Effector memory CD4-positive, alpha-beta T cell (primary cell): ENCODE results near the gene RAD23A.

Experiments
- DNase-seq, 3 donors: peaks; one replicate each; pipeline ENCODE4 v3.0.0-alpha.2; 2020
- H3K27ac ChIP-seq: 2 replicates; pipeline ENCODE4 v1.7.0; 2013; ENCODE audit warnings: mild to moderate bottlenecking, low read length, moderate library complexity; ENCODE audit not compliant: insufficient read depth, poor library complexity, severe bottlenecking
- H3K27me3 ChIP-seq: replicated peaks from 2 replicates; pipeline ENCODE4 v1.7.0; 2013; ENCODE audit warnings: mild to moderate bottlenecking, low read length; ENCODE audit not compliant: insufficient read depth, control insufficient read depth, poor library complexity, severe bottlenecking
- H3K36me3 ChIP-seq: 2 replicates; pipeline ENCODE4 v1.7.0; 2013; ENCODE audit warnings: mild to moderate bottlenecking, low read length, moderate library complexity; ENCODE audit not compliant: control insufficient read depth, insufficient read depth
- H3K4me1 ChIP-seq: 2 replicates; pipeline ENCODE4 v1.7.0; 2013; ENCODE audit warnings: low read length, mild to moderate bottlenecking; ENCODE audit not compliant: control insufficient read depth, insufficient read depth, poor library complexity, severe bottlenecking
- H3K4me3 ChIP-seq: 2 replicates; pipeline ENCODE4 v1.7.0; 2013; ENCODE audit warnings: low read length, low read depth, mild to moderate bottlenecking; ENCODE audit not compliant: insufficient read depth, poor library complexity, severe bottlenecking
- H3K9me3 ChIP-seq: 2 replicates; pipeline ENCODE4 v1.7.0; 2013; ENCODE audit warnings: mild to moderate bottlenecking, low read length, moderate library complexity; ENCODE audit not compliant: control insufficient read depth

RAD23A gene

DNA sequence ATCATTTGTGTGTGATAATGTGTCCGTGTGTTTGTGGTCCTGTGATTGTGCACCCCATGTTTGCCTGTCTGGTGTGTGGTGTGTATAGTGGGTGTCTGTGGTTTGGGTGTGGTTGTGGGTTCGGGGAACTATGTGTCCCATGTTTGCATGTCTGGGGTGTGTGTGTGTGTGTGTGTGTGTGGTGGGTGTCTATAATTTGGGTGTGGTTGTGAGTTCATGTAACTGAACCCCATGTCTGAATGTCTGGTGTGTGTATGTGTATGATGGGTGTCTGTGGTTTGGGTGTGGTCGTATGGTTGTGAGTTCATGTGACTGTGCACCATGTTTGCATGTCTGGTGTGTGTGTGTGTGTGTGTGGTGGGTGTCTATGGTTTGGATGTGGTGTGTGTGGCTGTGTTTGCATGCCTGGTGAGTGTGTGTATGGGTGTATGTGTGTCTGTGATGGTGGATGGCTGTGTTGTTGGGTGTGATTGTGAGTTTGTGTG lies 38.5 kb downstream of the RAD23A start:
- Histone ChIP-seq H3K27ac (no peak overlapping the region), H3K4me3 (no peak overlapping the region)
- no peak for DNase-seq

DNA sequence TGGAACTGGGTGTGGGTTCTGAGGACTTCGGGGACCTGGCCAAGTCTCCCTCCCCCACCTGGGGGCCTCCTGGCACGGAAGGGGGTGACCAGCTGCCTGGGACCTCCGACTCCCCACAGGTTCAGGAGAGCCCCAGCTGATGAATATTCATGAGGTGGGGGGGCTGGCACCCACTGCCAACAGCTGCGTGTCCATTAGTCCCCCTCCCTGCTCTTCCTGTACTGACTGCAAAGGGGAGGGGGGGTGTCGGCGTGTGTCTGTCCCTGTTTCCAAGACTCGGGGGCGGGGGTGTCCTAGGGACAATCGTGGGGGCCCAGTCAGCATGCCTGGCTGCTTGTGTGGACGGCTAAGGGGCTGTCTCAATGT lies 39.0 kb downstream of the RAD23A start:
- Histone ChIP-seq H3K27me3 (no peaks in the 10 kb centered on the region), H3K9me3 (no peaks in the 10 kb centered on the region), H3K4me3 (no peak overlapping the region), H3K36me3 (no peaks in the 10 kb centered on the region), H3K27ac (no peak overlapping the region), H3K4me1 (peaks cover 6% of the 10 kb centered on the region)
- no peak for DNase-seq

More for the DNA sequence above, 38.5 kb downstream of the RAD23A start:
- no peaks in the 10 kb centered on the region for H3K9me3 ChIP-seq
- peaks cover 6% of the 10 kb centered on the region for H3K4me1 ChIP-seq
- H3K27me3 ChIP-seq, result no peaks in the 10 kb centered on the region
- H3K36me3 ChIP-seq, result no peaks in the 10 kb centered on the region

DNA sequence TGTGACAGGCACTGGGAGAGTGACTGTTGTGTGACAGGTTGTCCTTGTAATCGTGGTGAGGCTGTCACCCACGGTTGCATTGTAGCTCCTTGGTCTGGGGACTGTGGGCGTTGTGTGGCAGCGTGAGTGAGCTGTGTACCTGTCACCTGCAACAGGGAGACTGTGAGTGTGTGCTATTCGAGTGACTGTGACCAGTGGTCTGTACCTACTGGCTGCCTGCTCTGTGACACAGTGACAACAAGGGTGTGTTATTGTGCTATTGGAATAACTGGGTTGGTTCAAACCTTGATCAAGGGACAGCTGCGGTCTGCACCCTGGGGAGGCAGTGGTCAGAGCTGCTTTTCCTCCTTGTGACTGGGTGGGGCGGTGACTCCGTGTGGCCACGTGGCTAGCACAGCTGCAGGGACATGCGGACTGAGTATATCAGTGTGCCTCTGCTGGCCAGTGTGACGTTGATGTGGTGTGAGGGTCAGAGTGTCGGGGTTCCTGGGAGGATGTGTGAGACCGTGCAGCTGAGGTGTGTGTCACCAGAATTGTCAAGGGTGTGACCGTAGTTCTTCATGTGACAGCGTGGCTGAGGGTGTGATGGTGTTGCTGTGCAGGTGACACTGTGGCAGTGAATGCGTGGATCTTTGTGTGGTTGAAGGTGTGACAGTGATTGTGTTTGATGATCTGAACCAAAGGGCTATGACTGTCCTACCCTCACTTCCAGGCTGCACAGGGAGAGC lies 39.6 kb downstream of the RAD23A start:
- no peak overlapping the region for H3K4me3 ChIP-seq
- no peak for DNase-seq
- no peaks in the 10 kb centered on the region for H3K27me3 ChIP-seq
- no peaks in the 10 kb centered on the region for H3K9me3 ChIP-seq
- no peaks in the 10 kb centered on the region for H3K36me3 ChIP-seq
- peaks cover 6% of the 10 kb centered on the region for H3K4me1 ChIP-seq
- H3K27ac ChIP-seq, result no peak overlapping the region

DNA sequence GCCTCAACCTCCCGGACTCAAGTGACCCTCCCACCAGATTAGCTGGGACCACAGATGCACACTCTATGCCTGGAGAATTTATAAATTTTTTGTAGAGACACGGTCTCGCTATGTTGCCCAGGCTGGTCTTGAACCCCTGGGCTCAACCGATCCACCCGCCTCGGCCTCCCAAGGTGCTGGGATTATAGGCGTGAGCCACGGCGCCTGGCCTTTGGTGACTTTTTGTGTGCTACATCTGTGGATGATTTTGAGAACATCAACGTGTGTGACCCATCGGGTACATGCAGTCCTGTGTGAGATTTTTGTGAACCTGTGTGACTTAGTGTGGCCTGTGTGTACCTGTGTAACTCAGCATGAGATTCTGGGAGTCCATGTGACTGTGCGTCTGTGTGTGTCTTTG lies 41.1 kb downstream of the RAD23A start:
- DNase-seq, result no peak
- Histone ChIP-seq H3K27me3 (no peaks in the 10 kb centered on the region), H3K4me3 (no peak overlapping the region), H3K27ac (no peak overlapping the region), H3K4me1 (peaks cover 6% of the 10 kb centered on the region), H3K36me3 (no peaks in the 10 kb centered on the region), H3K9me3 (no peaks in the 10 kb centered on the region)

DNA sequence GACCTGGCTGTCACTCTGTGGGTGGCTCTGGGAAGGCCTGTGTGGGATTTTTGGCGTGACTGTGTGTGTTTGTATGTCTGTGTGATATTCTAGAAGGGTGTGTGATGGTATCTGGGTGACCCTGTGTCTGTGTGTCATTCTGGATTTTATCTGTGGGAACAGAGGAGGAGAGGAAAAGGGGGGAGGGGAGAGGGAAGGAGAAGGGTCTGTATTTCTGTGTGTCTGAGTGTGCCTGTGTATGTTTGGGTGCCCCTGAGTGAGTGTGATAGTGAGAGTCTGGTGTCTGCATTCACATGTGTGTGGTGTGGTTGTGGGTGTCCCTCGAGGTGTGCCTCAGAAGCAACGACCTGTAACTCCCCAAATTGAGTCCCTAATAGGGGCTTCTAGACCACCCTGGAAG lies 41.5 kb downstream of the RAD23A start:
- H3K4me3 ChIP-seq, result no peak overlapping the region
- peaks cover 6% of the 10 kb centered on the region for H3K4me1 ChIP-seq
- no peak for DNase-seq
- H3K27ac ChIP-seq, result no peak overlapping the region
- H3K9me3 ChIP-seq, result no peaks in the 10 kb centered on the region
- H3K27me3 ChIP-seq, result no peaks in the 10 kb centered on the region
- no peaks in the 10 kb centered on the region for H3K36me3 ChIP-seq

DNA sequence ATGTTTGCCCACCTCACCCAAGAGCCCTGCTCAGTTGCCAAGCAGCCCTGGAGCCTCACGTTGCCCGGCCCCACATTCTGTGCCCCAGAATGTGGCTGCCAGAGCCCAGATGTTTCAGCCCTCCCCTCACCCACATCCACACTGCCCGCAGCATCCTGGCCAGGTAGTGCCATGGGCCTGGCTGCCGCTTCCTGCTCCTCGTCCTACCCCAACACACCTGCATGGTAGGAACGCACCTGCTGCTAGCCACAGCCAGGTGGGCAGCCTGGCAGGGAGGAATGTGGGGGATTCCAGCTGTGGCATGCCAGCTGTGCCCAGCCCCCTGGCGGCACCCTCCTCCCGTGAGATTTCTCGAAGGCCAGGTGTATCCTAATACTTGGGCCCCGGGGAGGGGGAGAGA lies 42.1 kb downstream of the RAD23A start:
- DNase-seq, result no peak
- Histone ChIP-seq H3K27me3 (no peaks in the 10 kb centered on the region), H3K27ac (no peak overlapping the region), H3K9me3 (no peaks in the 10 kb centered on the region), H3K36me3 (no peaks in the 10 kb centered on the region), H3K4me1 (peaks cover 6% of the 10 kb centered on the region), H3K4me3 (no peak overlapping the region)

DNA sequence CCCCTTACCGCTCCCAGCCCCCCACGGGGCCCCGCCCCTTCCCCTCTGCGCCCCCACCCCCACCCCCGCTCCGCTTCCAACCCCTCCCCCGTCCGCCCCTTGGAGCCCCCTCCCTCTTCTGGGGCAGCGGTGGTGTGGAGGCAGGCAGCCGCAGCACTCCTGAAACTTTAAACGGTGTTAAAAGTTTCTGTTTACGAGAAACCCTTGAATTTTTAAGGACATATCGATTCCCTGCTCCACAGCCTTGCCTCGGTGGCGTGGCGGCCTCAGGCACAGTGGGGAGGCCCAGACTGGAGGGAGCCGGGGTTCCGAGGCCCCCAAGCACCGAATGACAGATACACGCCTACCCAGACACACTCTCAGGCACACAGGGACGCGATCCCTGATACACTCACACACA lies 44.8 kb downstream of the RAD23A start:
- DNase-seq, result no peak
- no peaks in the 10 kb centered on the region for H3K36me3 ChIP-seq
- H3K4me1 ChIP-seq, result peaks cover 4% of the 10 kb centered on the region
- no peaks in the 10 kb centered on the region for H3K9me3 ChIP-seq
- H3K27ac ChIP-seq, result no peak overlapping the region
- H3K27me3 ChIP-seq, result no peaks in the 10 kb centered on the region
- no peak overlapping the region for H3K4me3 ChIP-seq

DNA sequence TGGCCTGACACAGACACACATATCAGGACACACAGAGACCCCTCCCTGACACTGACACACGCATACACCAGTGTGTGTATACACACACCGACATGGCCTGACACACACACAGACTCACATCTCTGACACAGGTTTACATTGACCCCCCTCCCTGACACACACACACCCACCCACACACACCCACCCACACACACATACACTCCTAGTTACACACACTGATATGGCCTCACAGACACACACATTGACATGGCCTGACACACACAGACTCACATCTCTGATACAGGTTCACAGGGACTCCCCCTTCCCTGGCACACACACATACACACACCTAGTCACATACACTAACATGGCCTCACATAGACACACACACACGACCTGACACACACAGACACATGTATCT lies 45.2 kb downstream of the RAD23A start:
- no peak overlapping the region for H3K27ac ChIP-seq
- H3K4me3 ChIP-seq, result no peak overlapping the region
- no peaks in the 10 kb centered on the region for H3K36me3 ChIP-seq
- no peaks in the 10 kb centered on the region for H3K9me3 ChIP-seq
- H3K27me3 ChIP-seq, result no peaks in the 10 kb centered on the region
- DNase-seq, result no peak
- H3K4me1 ChIP-seq, result peaks cover 4% of the 10 kb centered on the region

DNA sequence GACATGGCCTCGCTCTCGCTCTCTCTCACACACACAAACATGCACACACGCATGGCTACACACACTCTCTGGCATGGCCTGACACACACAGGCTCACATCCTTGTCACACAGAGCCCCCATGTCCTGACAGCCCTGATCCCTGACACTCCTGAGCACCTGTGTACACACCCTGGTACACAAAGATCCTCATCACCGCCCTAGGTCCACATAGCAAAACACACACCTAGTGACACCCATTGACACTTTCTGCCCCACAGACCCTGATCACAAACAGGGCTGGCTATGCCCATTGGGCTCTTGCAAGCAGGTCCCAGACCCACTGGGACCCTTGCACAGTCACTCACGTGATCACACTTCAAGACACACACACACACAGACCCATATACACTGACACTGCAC lies 45.6 kb downstream of the RAD23A start:
- Histone ChIP-seq H3K27me3 (no peaks in the 10 kb centered on the region), H3K9me3 (no peaks in the 10 kb centered on the region)

DNA sequence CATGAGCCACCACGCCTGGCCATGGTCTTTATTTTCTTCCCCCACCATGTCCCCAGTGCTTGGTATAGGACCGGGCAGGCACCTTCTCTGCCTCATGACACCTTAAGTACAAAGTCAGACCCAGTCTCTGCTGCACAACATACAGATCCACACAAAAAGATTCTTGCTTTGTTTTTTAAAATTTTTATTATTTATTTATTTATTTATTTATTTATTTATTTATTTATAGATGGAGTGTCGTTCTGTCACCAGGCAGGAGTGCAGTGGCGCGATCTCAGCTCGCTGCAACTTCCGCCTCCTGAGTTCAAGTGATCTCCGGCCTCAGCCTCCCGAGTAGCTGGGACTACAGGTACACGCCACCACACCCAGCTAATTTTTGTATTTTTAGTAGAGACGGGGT lies 47.1 kb downstream of the RAD23A start:
- DNase-seq, result no peak
- no peaks in the 10 kb centered on the region for H3K27me3 ChIP-seq
- peaks cover 10% of the 10 kb centered on the region for H3K4me1 ChIP-seq
- no peak overlapping the region for H3K27ac ChIP-seq
- no peaks in the 10 kb centered on the region for H3K36me3 ChIP-seq
- H3K9me3 ChIP-seq, result no peaks in the 10 kb centered on the region
- H3K4me3 ChIP-seq, result no peak overlapping the region

More for the DNA sequence above, 45.6 kb downstream of the RAD23A start:
- Histone ChIP-seq H3K4me1 (peaks cover 8% of the 10 kb centered on the region), H3K27ac (no peak overlapping the region), H3K4me3 (no peak overlapping the region), H3K36me3 (no peaks in the 10 kb centered on the region)
- DNase-seq, result no peak
